Suprapubic skin (tissue), 4 donors: ENCODE results near the gene NOX1. TPM values are rescaled to one million over a fixed set of nuclear protein-coding genes. Genes with fewer than 3 reads are reported as not detected.

Experiments
- DNase-seq, 2 donors: peaks; one replicate each; pipeline ENCODE4 v3.0.0-alpha.2; 2019; ENCODE audit warnings: low spot score in 2 of 2
- H3K27ac ChIP-seq: fragments of 200-600 bp; sonication (generic); one replicate; pipeline ENCODE4 v1.5.1; 2019
- H3K27me3 ChIP-seq: fragments of 200-600 bp; sonication (generic); one replicate; pipeline ENCODE4 v1.5.1; 2019
- H3K36me3 ChIP-seq: fragments of 200-600 bp; sonication (generic); one replicate; pipeline ENCODE4 v1.5.1; 2019
- H3K4me1 ChIP-seq: fragments of 200-600 bp; sonication (generic); one replicate; pipeline ENCODE4 v1.5.1; 2019
- H3K4me3 ChIP-seq: fragments of 200-600 bp; sonication (generic); one replicate; pipeline ENCODE4 v1.5.1; 2019; ENCODE audit warnings: mild to moderate bottlenecking
- H3K9me3 ChIP-seq: fragments of 200-600 bp; sonication (generic); one replicate; pipeline ENCODE4 v1.5.1; 2019
- EP300 ChIP-seq: sonication (generic); formaldehyde crosslinking; IDR thresholded peaks from one replicate; pipeline ENCODE4 v1.6.1; 2017; ENCODE audit warnings: antibody characterized with exemption
- POLR2A ChIP-seq, 2 donors: fragments of 450-650 bp; IDR thresholded peaks; one replicate each; pipeline ENCODE4 v1.6.1; 2017; ENCODE audit warnings: antibody characterized with exemption in 2 of 2, mild to moderate bottlenecking in 2 of 2, moderate library complexity in 2 of 2
- POLR2AphosphoS5 ChIP-seq, 3 donors: sonication (generic); formaldehyde crosslinking; IDR thresholded peaks; one replicate each; pipeline ENCODE4 v1.6.1; 2017; ENCODE audit warnings: antibody characterized with exemption in 3 of 3
- WGBS: methylation state at CpG from one replicate; pipeline ENCODE4 v1.1.5; 2018; 5-methylcytosine and 5-hydroxymethylcytosine counted together
- total RNA-seq, 4 donors: library from RNA; depleted of rRNA; stranded (reverse); fragments of >200 nt; gene quantifications; one replicate each; pipeline ENCODE4 v1.1.0, GENCODE V29; 2016
- TF ChIP-seq, protein P1 (sequence below), 2 donors: fragments of 200-600 bp in 1 of 2; fragments of 450-650 bp in 1 of 2; sonication (generic) in 1 of 2; IDR thresholded peaks; one replicate each; pipeline ENCODE4 v1.5.1; 2016 to 2019; ENCODE audit warnings: antibody characterized with exemption in 2 of 2, mild to moderate bottlenecking in 1 of 2, moderate library complexity in 1 of 2

The NOX1 gene
- total RNA-seq, 4 donors from 2014 or later: 1.4 TPM; not detected in 3

- TF ChIP-seq, protein P1, sequence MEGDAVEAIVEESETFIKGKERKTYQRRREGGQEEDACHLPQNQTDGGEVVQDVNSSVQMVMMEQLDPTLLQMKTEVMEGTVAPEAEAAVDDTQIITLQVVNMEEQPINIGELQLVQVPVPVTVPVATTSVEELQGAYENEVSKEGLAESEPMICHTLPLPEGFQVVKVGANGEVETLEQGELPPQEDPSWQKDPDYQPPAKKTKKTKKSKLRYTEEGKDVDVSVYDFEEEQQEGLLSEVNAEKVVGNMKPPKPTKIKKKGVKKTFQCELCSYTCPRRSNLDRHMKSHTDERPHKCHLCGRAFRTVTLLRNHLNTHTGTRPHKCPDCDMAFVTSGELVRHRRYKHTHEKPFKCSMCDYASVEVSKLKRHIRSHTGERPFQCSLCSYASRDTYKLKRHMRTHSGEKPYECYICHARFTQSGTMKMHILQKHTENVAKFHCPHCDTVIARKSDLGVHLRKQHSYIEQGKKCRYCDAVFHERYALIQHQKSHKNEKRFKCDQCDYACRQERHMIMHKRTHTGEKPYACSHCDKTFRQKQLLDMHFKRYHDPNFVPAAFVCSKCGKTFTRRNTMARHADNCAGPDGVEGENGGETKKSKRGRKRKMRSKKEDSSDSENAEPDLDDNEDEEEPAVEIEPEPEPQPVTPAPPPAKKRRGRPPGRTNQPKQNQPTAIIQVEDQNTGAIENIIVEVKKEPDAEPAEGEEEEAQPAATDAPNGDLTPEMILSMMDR (IDR thresholded peaks at IDR 0.05): no peak
- TF ChIP-seq EP300: no peak
- no peak for TF ChIP-seq POLR2A (IDR thresholded peaks at IDR 0.05)
- no peak for TF ChIP-seq POLR2AphosphoS5 (IDR thresholded peaks at IDR 0.05)
- 69% methylated on average over 4 of the region's 4 CpGs for WGBS
- H3K9me3 ChIP-seq: no peaks in the 10 kb centered on the region
- no peaks in the 10 kb centered on the region for H3K36me3 ChIP-seq
- H3K4me3 ChIP-seq: no peak overlapping the region
- no peaks in the 10 kb centered on the region for H3K4me1 ChIP-seq
- no peaks in the 10 kb centered on the region for H3K27me3 ChIP-seq
- H3K27ac ChIP-seq: no peak overlapping the region
- DNase-seq: no peak
Observed at GRCh38 chrX:100850317-100850716, 23.8 kb downstream of the NOX1 start.

- no peaks in the 10 kb centered on the region for H3K27me3 ChIP-seq
- no peaks in the 10 kb centered on the region for H3K9me3 ChIP-seq
- TF ChIP-seq POLR2A (IDR thresholded peaks at IDR 0.05) (no peak), EP300 (no peak), POLR2AphosphoS5 (IDR thresholded peaks at IDR 0.05) (no peak)
- TF ChIP-seq, protein P1 (IDR thresholded peaks at IDR 0.05): no peak
- H3K27ac ChIP-seq: no peak overlapping the region
- no peak for DNase-seq
- WGBS: 90% methylated on average over 8 of the region's 9 CpGs
- no peaks in the 10 kb centered on the region for H3K4me1 ChIP-seq
- peaks cover 37% of the 10 kb centered on the region for H3K36me3 ChIP-seq
- no peak overlapping the region for H3K4me3 ChIP-seq
Observed at GRCh38 chrX:100831219-100831946, 42.8 kb downstream of the NOX1 start.

- DNase-seq: no peak
- Histone ChIP-seq H3K9me3 (no peaks in the 10 kb centered on the region), H3K4me1 (no peaks in the 10 kb centered on the region), H3K36me3 (peaks cover 37% of the 10 kb centered on the region), H3K27me3 (no peaks in the 10 kb centered on the region), H3K4me3 (no peak overlapping the region), H3K27ac (no peak overlapping the region)
- 87% methylated on average over 9 of the region's 9 CpGs for WGBS
- TF ChIP-seq, protein P1 (IDR thresholded peaks at IDR 0.05): no peak
- TF ChIP-seq POLR2AphosphoS5 (IDR thresholded peaks at IDR 0.05) (no peak), POLR2A (IDR thresholded peaks at IDR 0.05) (no peak), EP300 (no peak)
Observed at GRCh38 chrX:100830547-100830946, 43.6 kb downstream of the NOX1 start.

- H3K9me3 ChIP-seq: no peaks in the 10 kb centered on the region
- H3K27ac ChIP-seq: no peak overlapping the region
- H3K4me3 ChIP-seq: no peak overlapping the region
- peaks cover 37% of the 10 kb centered on the region for H3K36me3 ChIP-seq
- no peak for DNase-seq
- no peaks in the 10 kb centered on the region for H3K27me3 ChIP-seq
- WGBS: 90% methylated on average over 5 of the region's 5 CpGs
- H3K4me1 ChIP-seq: no peaks in the 10 kb centered on the region
- TF ChIP-seq, protein P1 (IDR thresholded peaks at IDR 0.05): no peak
- TF ChIP-seq EP300 (no peak), POLR2AphosphoS5 (IDR thresholded peaks at IDR 0.05) (no peak), POLR2A (IDR thresholded peaks at IDR 0.05) (no peak)
Observed at GRCh38 chrX:100830143-100830542, 44.0 kb downstream of the NOX1 start.

DNA sequence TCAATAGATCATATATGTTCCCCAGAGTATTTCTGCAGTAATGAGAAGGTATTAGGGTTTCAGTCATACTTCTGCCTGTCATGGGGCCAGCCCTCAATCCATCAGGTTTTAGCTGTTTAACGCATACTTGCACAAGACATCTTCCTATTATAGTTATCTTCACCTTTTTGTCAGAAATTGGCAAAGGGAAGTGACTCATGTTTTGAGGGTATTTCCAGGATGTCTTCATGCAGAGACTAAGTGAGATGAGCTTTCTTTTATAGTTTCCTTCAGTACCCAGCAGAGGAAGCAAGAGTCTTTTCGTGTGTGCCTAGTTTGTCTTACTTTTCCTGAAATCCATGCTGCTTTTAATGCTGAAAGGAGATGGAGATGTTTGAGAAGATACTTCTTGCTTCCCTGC lies 44.4 kb downstream of the NOX1 start:
- 59% methylated on average over 2 of the region's 2 CpGs for WGBS
- Histone ChIP-seq H3K27me3 (no peaks in the 10 kb centered on the region), H3K27ac (no peak overlapping the region), H3K4me1 (no peaks in the 10 kb centered on the region), H3K36me3 (peaks cover 37% of the 10 kb centered on the region), H3K9me3 (no peaks in the 10 kb centered on the region), H3K4me3 (no peak overlapping the region)
- no peak for DNase-seq
- no peak for TF ChIP-seq POLR2AphosphoS5 (IDR thresholded peaks at IDR 0.05)
- TF ChIP-seq, protein P1 (IDR thresholded peaks at IDR 0.05): no peak
- TF ChIP-seq EP300: no peak
- TF ChIP-seq POLR2A (IDR thresholded peaks at IDR 0.05): no peak
